ENCODE data around the gene BEAN1. TPM values are rescaled to one million over a fixed set of nuclear protein-coding genes. Genes with fewer than 3 reads are reported as not detected.

The BEAN1 gene
- total RNA-seq, 1 experiment from 2014 or later: 0.37 TPM

DNA sequence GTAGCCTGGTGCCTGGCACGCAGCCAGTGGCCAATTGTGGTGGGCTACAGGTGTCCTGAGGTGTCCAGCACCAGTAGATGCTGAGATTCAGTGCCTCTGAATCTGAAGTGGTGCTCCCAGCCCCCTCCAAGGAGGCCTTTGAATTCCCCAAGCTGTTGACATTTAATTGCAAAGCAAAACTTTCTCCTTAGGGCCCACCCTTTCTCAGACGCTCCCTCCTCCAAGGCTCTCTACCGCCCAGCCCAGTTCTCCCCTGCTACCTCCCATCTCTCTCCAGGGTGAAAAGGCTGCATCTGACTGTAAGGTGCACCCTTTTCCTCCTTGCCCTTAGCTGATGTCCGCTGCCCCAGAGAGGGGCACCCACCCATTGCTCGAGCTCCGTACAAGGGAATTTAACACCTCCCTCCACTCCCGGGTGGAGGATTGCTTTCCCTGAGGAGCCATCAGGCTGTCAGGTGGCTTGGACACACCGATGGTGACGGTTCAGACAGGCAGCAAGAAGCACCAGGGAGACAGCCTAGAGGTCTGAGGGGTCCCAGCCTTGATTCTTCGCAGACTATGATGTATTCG is 1.7 kb downstream of the BEAN1 start:
- no TSS peak for BruUV-seq (replicated peaks)
- H3K79me2 ChIP-seq (ENCODE audit: low read depth): no peaks in the 10 kb centered on the region
- no peaks in the 10 kb centered on the region for H3K36me3 ChIP-seq (ENCODE audit: low read depth)
- TF ChIP-seq EZH2 (IDR thresholded peaks at IDR 0.05; ENCODE audit: low read depth): no peak
- TF ChIP-seq, protein P1, sequence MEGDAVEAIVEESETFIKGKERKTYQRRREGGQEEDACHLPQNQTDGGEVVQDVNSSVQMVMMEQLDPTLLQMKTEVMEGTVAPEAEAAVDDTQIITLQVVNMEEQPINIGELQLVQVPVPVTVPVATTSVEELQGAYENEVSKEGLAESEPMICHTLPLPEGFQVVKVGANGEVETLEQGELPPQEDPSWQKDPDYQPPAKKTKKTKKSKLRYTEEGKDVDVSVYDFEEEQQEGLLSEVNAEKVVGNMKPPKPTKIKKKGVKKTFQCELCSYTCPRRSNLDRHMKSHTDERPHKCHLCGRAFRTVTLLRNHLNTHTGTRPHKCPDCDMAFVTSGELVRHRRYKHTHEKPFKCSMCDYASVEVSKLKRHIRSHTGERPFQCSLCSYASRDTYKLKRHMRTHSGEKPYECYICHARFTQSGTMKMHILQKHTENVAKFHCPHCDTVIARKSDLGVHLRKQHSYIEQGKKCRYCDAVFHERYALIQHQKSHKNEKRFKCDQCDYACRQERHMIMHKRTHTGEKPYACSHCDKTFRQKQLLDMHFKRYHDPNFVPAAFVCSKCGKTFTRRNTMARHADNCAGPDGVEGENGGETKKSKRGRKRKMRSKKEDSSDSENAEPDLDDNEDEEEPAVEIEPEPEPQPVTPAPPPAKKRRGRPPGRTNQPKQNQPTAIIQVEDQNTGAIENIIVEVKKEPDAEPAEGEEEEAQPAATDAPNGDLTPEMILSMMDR (conservative IDR thresholded peaks at IDR 0.05): no peak
- no peaks in the 10 kb centered on the region for H3K9me3 ChIP-seq (ENCODE audit: insufficient read depth, low read depth)
- 0 out of 2 replicates have a peak, but pooled peaks cover 3% of the 10 kb centered on the region for H3K27me3 ChIP-seq (ENCODE audit: insufficient read depth, low read depth)
- POLR2A ChIA-PET (ENCODE audit: unreplicated experiment): interaction anchor here (0.6 kb wide), 1 partner anchor 150 kb away, joined by 6 read pairs; no protein-coding TSS in a partner anchor
- H3F3A ChIP-seq (ENCODE audit: insufficient read depth, low read depth): peaks cover 8% of the 10 kb centered on the region; the same call in 1 of the 2 replicates
- H3K4me1 ChIP-seq (replicated peaks; ENCODE audit: insufficient read depth): peaks cover 9% of the 10 kb centered on the region
- H3K4me2 ChIP-seq: no peak overlapping the region
- DNase-seq: no peak
- CTCF ChIA-PET: interaction anchor here (0.6 kb wide), 1 partner anchor 27 kb away, joined by 3 read pairs; no protein-coding TSS in a partner anchor
- H4K20me1 ChIP-seq (ENCODE audit: insufficient read depth): no peaks in the 10 kb centered on the region
- H3K4me3 ChIP-seq: no peak overlapping the region
- no peaks in the 10 kb centered on the region for H3K9me2 ChIP-seq (ENCODE audit: insufficient read depth)
- intact Hi-C loops (cut with micrococcal nuclease; ENCODE audit: unreplicated experiment): no loop called here
- H2AFZ ChIP-seq: no peak overlapping the region
- H3K27ac ChIP-seq: no peak overlapping the region

DNA sequence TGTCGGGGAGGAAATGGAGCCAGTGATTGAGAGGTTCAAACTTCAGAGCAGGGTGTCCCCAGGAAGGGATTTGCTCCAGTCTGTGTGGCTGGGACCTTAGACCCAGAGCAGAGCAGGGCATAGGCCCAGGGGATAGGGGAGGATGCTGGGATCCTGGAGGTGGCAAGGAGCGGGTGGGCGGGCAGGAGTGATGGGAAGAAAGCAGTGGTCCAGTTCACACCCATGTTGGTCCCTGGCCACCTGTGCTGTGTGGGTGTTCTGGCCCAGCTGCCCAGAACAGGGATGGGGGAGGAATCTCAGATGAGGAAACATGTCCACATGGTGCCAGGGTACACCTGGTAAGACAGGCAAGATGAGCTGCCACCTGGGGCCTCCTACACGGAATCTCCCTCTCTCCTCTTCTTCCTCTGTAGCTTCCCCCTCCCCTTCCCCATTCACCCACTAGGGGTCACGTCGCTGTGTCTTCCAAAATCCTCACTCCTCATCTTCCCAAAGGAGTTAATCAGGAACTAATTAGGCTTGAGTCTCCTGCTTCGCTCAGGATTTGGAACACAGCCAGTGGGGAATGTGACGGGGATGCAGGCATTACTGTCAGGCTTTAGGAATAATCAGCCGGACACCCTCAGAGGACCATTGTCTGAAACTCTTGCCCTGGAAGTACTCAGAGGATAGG is 2.3 kb downstream of the BEAN1 start:
- Histone ChIP-seq H4K20me1 (ENCODE audit: insufficient read depth) (no peaks in the 10 kb centered on the region), H3K27me3 (ENCODE audit: insufficient read depth, low read depth) (0 out of 2 replicates have a peak, but pooled peaks cover 3% of the 10 kb centered on the region), H3K4me2 (no peak overlapping the region), H3K36me3 (ENCODE audit: low read depth) (no peaks in the 10 kb centered on the region), H3K9me3 (ENCODE audit: insufficient read depth, low read depth) (no peaks in the 10 kb centered on the region), H3K4me1 (replicated peaks; ENCODE audit: insufficient read depth) (peaks cover 15% of the 10 kb centered on the region), H3F3A (ENCODE audit: insufficient read depth, low read depth) (peaks cover 8% of the 10 kb centered on the region; the same call in 1 of the 2 replicates), H3K79me2 (ENCODE audit: low read depth) (no peaks in the 10 kb centered on the region), H3K4me3 (no peak overlapping the region), H2AFZ (no peak overlapping the region), H3K9me2 (ENCODE audit: insufficient read depth) (no peaks in the 10 kb centered on the region), H3K27ac (no peak overlapping the region)
- DNase-seq: no peak
- ChIA-PET POLR2A (ENCODE audit: unreplicated experiment) (interaction anchor here (0.6 kb wide), 1 partner anchor 151 kb away, joined by 6 read pairs; no protein-coding TSS in a partner anchor), CTCF (no interaction called here)
- no TSS peak for BruUV-seq (replicated peaks)
- intact Hi-C loops (cut with micrococcal nuclease; ENCODE audit: unreplicated experiment): no loop called here
- no peak for TF ChIP-seq EZH2 (IDR thresholded peaks at IDR 0.05; ENCODE audit: low read depth)
- TF ChIP-seq, protein P1 (conservative IDR thresholded peaks at IDR 0.05): no peak

DNA sequence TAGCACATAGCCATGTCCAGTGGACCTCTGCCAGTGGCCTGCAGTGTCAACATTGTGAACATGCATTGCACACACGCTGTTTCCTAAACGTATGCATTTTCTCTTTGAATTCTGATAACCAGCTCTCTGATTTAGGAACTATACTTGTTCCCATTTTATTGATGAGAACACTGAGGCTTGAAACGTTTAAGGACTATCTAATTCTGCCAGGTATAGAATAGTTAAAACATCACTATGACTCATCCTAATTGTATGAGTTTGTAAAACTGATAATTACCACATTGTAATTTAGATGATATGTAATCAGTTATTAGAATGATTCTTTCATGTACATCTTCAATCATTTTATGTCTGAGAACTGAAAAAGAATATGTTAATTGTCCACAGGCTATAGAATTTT is 3.1 kb downstream of the BEAN1 start:
- CTCF ChIA-PET: no interaction called here
- H3K27me3 ChIP-seq (ENCODE audit: insufficient read depth, low read depth): 0 out of 2 replicates have a peak, but pooled peaks cover 3% of the 10 kb centered on the region
- peaks cover 23% of the 10 kb centered on the region for H3K4me1 ChIP-seq (replicated peaks; ENCODE audit: insufficient read depth)
- intact Hi-C loops (cut with micrococcal nuclease; ENCODE audit: unreplicated experiment): no loop called here
- H3K9me3 ChIP-seq (ENCODE audit: insufficient read depth, low read depth): no peaks in the 10 kb centered on the region
- H2AFZ ChIP-seq: no peak overlapping the region
- POLR2A ChIA-PET (ENCODE audit: unreplicated experiment): no interaction called here
- no peaks in the 10 kb centered on the region for H3K36me3 ChIP-seq (ENCODE audit: low read depth)
- no TSS peak for BruUV-seq (replicated peaks)
- no peak overlapping the region for H3K4me2 ChIP-seq
- H3F3A ChIP-seq (ENCODE audit: insufficient read depth, low read depth): peaks cover 14% of the 10 kb centered on the region; the same call in 1 of the 2 replicates
- no peak overlapping the region for H3K27ac ChIP-seq
- no peak overlapping the region for H3K4me3 ChIP-seq
- no peak for DNase-seq
- no peaks in the 10 kb centered on the region for H3K9me2 ChIP-seq (ENCODE audit: insufficient read depth)
- no peaks in the 10 kb centered on the region for H3K79me2 ChIP-seq (ENCODE audit: low read depth)
- no peak for TF ChIP-seq EZH2 (IDR thresholded peaks at IDR 0.05; ENCODE audit: low read depth)
- TF ChIP-seq, protein P1 (conservative IDR thresholded peaks at IDR 0.05): no peak
- no peaks in the 10 kb centered on the region for H4K20me1 ChIP-seq (ENCODE audit: insufficient read depth)

All from PC-9 (cell line).